ENCODE data around the gene PUS1. TPM values are rescaled to one million over a fixed set of nuclear protein-coding genes. Genes with fewer than 3 reads are reported as not detected.

PUS1 gene
- total and polyA plus RNA-seq, 2 experiments from 2014 or later: 10.2 to 10.7 TPM

- Histone ChIP-seq H3K4me1 (ENCODE audit: insufficient read depth) (no peaks in the 10 kb centered on the region), H3K27ac (no peak overlapping the region), H2AFZ (no peak overlapping the region), H3K36me3 (replicated peaks; ENCODE audit: insufficient read depth, low read depth) (no peaks in the 10 kb centered on the region), H4K20me1 (ENCODE audit: insufficient read depth, poor library complexity, severe bottlenecking) (no peaks in the 10 kb centered on the region), H3K9me3 (ENCODE audit: low read depth) (no peaks in the 10 kb centered on the region), H3K4me3 (no peak overlapping the region), H3K79me2 (no peaks in the 10 kb centered on the region), H3K4me2 (no peak overlapping the region), H3K27me3 (no peaks in the 10 kb centered on the region), H3K9me2 (replicated peaks; ENCODE audit: insufficient read depth) (no peaks in the 10 kb centered on the region)
- no peak for TF ChIP-seq EZH2 (IDR thresholded peaks at IDR 0.05; ENCODE audit: borderline replicate concordance)
- no peak for TF ChIP-seq EZH2phosphoT487 (IDR thresholded peaks at IDR 0.05; ENCODE audit: low read depth, severe bottlenecking, unreplicated experiment)
- WGBS (ENCODE audit: low lambda C conversion rate, missing lambda C conversion rate): 98% methylated on average over 17 of the region's 17 CpGs
- no peak for DNase-seq (ENCODE audit: low spot score)
Measured at GRCh38 chr12:131986361-131986760, 57.3 kb downstream of the PUS1 start.

- Histone ChIP-seq H3K9me2 (replicated peaks; ENCODE audit: insufficient read depth) (no peaks in the 10 kb centered on the region), H3K27ac (no peak overlapping the region), H3K36me3 (replicated peaks; ENCODE audit: insufficient read depth, low read depth) (no peaks in the 10 kb centered on the region), H3K4me2 (no peak overlapping the region), H4K20me1 (ENCODE audit: insufficient read depth, poor library complexity, severe bottlenecking) (no peaks in the 10 kb centered on the region), H2AFZ (no peak overlapping the region), H3K4me1 (ENCODE audit: insufficient read depth) (no peaks in the 10 kb centered on the region), H3K79me2 (no peaks in the 10 kb centered on the region), H3K9me3 (ENCODE audit: low read depth) (no peaks in the 10 kb centered on the region), H3K4me3 (no peak overlapping the region), H3K27me3 (no peaks in the 10 kb centered on the region)
- WGBS (ENCODE audit: low lambda C conversion rate, missing lambda C conversion rate): 88% methylated on average over 5 of the region's 5 CpGs
- TF ChIP-seq CTCF (IDR thresholded peaks at IDR 0.05; ENCODE audit: poor library complexity): no peak
- TF ChIP-seq EZH2phosphoT487 (IDR thresholded peaks at IDR 0.05; ENCODE audit: low read depth, severe bottlenecking, unreplicated experiment): no peak
- TF ChIP-seq EZH2 (IDR thresholded peaks at IDR 0.05; ENCODE audit: borderline replicate concordance): no peak
- DNase-seq (ENCODE audit: low spot score): no peak
Measured at GRCh38 chr12:131986910-131987309, 57.8 kb downstream of the PUS1 start.

- no peaks in the 10 kb centered on the region for H3K9me2 ChIP-seq (replicated peaks; ENCODE audit: insufficient read depth)
- no peaks in the 10 kb centered on the region for H3K9me3 ChIP-seq (ENCODE audit: low read depth)
- H2AFZ ChIP-seq: no peak overlapping the region
- H4K20me1 ChIP-seq (ENCODE audit: insufficient read depth, poor library complexity, severe bottlenecking): no peaks in the 10 kb centered on the region
- no peak overlapping the region for H3K4me2 ChIP-seq
- H3K4me3 ChIP-seq: no peak overlapping the region
- H3K79me2 ChIP-seq: no peaks in the 10 kb centered on the region
- TF ChIP-seq EZH2 (IDR thresholded peaks at IDR 0.05; ENCODE audit: borderline replicate concordance): no peak
- no peak overlapping the region for H3K27ac ChIP-seq
- no peak for DNase-seq (ENCODE audit: low spot score)
- WGBS (ENCODE audit: low lambda C conversion rate, missing lambda C conversion rate): 97% methylated on average over 8 of the region's 8 CpGs
- H3K4me1 ChIP-seq (ENCODE audit: insufficient read depth): no peaks in the 10 kb centered on the region
- no peaks in the 10 kb centered on the region for H3K36me3 ChIP-seq (replicated peaks; ENCODE audit: insufficient read depth, low read depth)
- H3K27me3 ChIP-seq: no peaks in the 10 kb centered on the region
Measured at GRCh38 chr12:131987552-131987951, 58.5 kb downstream of the PUS1 start.

- Histone ChIP-seq H3K79me2 (no peaks in the 10 kb centered on the region), H3K9me3 (ENCODE audit: low read depth) (no peaks in the 10 kb centered on the region), H4K20me1 (ENCODE audit: insufficient read depth, poor library complexity, severe bottlenecking) (no peaks in the 10 kb centered on the region), H2AFZ (no peak overlapping the region), H3K27ac (no peak overlapping the region), H3K4me3 (no peak overlapping the region), H3K4me2 (no peak overlapping the region), H3K9me2 (replicated peaks; ENCODE audit: insufficient read depth) (no peaks in the 10 kb centered on the region), H3K27me3 (no peaks in the 10 kb centered on the region), H3K4me1 (ENCODE audit: insufficient read depth) (no peaks in the 10 kb centered on the region), H3K36me3 (replicated peaks; ENCODE audit: insufficient read depth, low read depth) (no peaks in the 10 kb centered on the region)
- TF ChIP-seq EZH2phosphoT487 (IDR thresholded peaks at IDR 0.05; ENCODE audit: low read depth, severe bottlenecking, unreplicated experiment): no peak
- 95% methylated on average over 8 of the region's 8 CpGs for WGBS (ENCODE audit: low lambda C conversion rate, missing lambda C conversion rate)
- DNase-seq (ENCODE audit: low spot score): no peak
Measured at GRCh38 chr12:131988054-131988796, 59.1 kb downstream of the PUS1 start.

- Histone ChIP-seq H4K20me1 (ENCODE audit: insufficient read depth, poor library complexity, severe bottlenecking) (no peaks in the 10 kb centered on the region), H2AFZ (no peak overlapping the region), H3K4me2 (no peak overlapping the region), H3K9me2 (replicated peaks; ENCODE audit: insufficient read depth) (no peaks in the 10 kb centered on the region), H3K27ac (no peak overlapping the region), H3K4me3 (no peak overlapping the region), H3K27me3 (no peaks in the 10 kb centered on the region), H3K4me1 (ENCODE audit: insufficient read depth) (no peaks in the 10 kb centered on the region), H3K9me3 (ENCODE audit: low read depth) (no peaks in the 10 kb centered on the region), H3K36me3 (replicated peaks; ENCODE audit: insufficient read depth, low read depth) (no peaks in the 10 kb centered on the region), H3K79me2 (no peaks in the 10 kb centered on the region)
- DNase-seq (ENCODE audit: low spot score): no peak
- 88% methylated on average over 12 of the region's 12 CpGs for WGBS (ENCODE audit: low lambda C conversion rate, missing lambda C conversion rate)
- TF ChIP-seq EZH2phosphoT487 (IDR thresholded peaks at IDR 0.05; ENCODE audit: low read depth, severe bottlenecking, unreplicated experiment): no peak
- no peak for TF ChIP-seq CTCF (IDR thresholded peaks at IDR 0.05; ENCODE audit: poor library complexity)
- no peak for TF ChIP-seq EZH2 (IDR thresholded peaks at IDR 0.05; ENCODE audit: borderline replicate concordance)
Measured at GRCh38 chr12:131989021-131989420, 59.9 kb downstream of the PUS1 start.

Measured in hepatocyte (in vitro differentiated cells).